Anterior cingulate cortex (tissue), 58 donors: Measurements from ENCODE around the gene EPB41L2.

Source experiments
- DNase-seq, 58 donors: peaks; one replicate each; lab custom pipeline; 2025; lab: John Stamatoyannopoulos, UW

The EPB41L2 gene

DNA sequence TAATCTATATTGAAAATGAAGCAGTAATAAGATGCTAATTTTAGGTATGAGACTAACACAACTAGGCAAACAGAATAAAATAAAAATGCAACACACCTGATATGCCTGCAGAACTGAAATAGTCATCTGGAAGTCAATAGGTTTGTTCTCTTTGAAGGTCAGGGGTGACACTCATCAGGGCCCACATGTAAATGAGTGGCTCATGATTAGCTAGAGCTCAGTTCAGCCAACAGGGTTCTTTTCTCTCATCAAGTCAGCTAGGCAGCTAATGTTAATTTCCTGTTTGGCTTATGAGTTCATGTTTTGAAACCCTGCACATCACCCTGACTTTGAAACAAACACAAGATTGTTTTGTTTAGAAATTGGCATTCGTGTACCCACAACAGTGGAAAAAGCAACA lies 212.0 kb downstream of the EPB41L2 start:
- no peak for DNase-seq

DNA sequence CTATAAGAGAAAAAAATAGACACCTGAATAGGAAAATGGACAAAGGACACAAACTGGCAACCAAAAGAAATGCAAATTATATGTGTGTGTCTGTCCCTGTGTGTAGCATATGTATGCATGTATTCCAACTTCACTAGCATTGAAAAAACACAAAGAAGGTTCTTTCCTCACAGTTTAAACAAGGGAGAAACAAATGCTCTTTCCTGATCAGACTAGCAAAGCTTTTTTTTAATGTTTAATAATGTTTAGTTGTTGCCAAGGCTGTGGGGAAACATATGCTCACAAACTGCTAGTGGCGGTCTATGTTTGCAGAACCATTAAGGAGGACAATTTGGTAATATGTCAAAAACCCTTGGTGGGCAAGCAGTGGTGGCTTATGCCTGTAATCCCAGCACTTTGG lies 213.5 kb downstream of the EPB41L2 start:
- DNase-seq: no peak

DNA sequence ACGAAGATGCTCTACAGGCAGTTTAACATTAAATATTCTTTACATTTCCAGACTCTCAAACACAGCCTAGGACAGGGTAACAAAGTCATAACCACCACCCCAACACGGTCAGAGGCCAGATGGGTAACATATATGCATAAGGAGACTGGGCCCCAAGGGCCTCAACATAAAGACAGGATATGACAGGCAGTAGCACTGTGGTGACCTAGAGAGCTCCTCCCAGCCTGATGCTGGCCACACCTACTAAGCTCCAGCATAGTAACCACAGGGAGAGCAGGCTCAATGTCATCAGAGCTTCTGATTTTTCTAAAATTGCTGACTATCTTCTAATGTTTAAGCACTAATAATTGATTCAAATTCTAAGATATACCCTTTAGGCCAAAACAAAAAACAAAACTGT lies 214.1 kb downstream of the EPB41L2 start:
- DNase-seq: no peak

DNA sequence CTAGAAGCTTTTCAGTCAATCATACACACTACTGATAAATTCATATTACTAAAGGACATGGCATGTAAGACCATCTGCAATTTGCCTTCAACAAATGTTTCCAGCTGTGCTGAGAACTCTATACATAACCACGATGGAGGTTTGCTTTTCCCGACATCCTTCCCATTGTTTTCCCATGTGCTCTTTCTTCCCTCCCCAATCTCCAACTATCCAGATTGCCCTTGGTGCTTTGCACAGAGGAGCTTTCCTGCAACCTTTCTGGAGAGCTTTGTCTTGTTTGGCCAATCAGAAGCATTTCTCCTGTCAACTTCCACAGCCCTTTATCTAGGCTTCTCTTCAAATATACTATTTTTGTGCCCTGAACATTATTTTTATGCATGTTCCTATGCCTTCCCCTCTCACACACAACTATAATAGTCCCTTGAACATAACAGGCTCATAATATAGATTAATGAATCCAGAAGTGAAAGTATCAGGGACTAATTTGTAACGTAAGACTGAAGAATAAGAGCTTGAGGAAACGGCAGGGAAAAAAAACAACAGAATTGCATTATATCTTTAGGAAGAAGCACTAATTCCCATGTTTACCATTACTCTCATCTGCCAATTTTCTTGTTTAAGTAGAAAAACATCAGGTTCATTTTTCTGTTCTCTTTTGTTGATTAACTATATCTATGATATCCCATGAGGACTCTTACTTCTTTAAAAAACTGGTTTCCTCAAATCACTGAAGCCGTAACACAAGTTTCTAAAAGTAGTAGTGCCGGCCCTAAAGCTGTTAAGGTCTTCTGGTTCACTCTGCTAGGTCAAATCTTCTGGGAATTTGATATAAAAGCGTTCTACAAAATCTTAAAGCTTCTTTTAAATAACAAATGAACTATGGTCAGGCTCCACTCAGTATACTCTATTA lies 215.8 kb downstream of the EPB41L2 start:
- no peak for DNase-seq

DNA sequence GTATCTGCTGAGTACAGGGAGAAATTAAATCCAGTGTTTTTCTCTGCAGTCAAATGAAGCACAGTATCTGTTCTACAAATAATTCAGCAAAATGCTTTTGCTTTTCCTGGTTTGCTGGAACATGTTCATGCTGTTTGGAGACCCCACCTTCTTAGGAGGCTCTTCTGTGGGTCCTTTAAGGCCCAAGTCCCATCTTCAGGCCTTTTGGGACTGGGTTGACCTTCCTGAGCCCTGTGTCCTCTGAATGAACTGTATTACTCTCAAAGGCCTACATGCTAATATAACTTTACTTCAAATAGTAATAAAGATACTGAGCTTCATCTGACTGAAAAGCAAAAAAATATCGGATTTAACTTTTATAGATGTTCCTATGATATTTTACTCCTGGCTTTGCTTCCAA lies 216.5 kb downstream of the EPB41L2 start:
- DNase-seq: no peak

DNA sequence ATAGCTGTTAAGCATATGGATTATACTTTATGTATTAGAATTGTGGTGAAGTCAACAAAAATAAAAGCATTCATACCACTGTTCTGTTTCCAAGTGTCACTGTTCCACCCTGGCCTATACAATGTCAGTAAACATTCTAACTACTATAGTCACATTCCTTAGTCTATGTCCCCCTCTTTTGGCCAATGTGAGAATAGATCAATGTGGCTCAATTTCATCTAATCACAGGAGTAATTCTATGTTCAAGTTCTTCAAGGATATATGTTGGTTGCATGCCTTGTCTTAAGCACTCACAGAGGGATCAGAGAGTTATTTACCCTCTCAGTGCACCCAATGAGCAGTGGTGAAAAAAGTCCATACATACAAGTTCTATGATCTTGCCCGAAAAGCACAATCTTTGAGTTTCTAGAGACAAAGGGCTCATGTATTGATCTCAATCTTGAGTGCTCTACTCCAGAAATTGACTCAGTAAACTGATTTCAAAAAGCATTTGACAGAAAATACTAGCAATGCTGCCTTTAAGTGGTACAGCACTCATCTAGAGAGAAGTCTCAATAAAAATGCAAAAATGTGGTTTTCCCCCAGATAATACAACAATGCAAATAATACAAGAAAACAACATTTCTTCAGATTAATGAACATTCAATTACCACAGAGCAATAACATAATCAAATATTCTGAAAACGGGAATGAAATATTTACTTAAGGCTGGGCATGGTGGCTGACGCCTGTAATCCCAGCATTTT lies 219.3 kb downstream of the EPB41L2 start:
- DNase-seq: no peak

DNA sequence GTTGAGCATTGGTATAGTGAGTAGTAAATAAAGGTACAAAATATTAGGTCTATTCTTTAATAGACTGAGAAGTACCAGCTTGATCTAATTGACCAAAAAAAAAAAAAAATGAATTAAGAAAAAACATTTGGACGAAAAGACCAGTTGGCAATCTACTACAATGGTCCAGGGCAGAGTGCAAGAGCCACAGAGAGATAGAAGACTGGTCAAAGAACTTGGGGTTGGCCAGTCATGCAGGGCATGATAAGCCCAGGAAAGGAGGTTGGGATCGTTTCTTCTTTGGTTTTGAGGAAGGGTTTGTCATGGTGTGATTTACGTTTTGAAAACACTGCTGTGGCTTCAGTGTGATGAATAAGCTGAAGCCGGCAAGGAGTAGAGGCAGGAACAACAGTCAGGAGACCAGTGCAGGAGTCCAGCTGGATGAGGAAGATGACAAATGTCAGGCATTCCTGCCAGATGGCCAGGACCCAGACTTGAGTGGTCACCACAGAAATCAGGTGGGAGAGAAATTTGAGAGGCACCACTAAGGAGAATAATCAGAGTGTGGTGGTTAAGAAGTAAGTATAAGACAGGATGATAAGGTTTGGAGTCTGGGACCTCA lies 221.8 kb downstream of the EPB41L2 start:
- DNase-seq: no peak

DNA sequence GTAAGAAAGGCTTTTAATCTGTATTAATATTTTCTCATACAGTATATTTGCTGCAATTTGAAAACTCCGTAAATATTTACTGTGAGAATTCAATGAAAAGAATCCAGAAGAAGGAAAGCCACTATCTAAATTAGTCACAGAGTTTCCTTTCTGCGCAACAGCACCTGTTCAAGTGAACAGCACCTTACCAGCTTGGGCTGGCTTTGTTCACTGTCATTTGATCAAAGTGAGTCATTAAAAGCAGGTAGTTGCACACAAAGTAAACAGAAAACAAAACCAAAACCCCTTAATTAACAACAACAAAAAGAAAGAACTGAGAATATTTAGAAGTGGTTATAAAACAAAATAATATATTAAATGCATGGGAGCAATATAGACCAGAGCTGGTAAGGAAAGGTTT lies 223.0 kb downstream of the EPB41L2 start:
- no peak for DNase-seq

DNA sequence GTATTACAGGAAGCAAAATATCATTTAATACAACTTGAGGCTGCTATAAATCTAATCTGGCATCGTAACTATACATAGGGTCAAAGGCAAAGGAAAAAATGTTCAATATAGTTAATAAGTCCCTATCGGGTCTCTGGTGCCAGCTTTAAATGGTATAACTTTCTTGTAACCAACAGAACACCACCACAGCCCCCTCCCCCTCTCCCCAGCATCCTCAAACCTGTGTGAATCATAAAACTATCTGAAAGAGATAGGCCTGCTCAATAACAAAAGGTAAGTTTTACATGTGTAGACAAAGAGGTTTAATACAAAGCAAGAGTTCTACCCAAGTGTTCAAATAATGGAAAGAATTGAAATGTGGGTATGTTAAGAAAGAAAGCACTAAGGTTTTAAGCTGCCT lies 223.7 kb downstream of the EPB41L2 start:
- DNase-seq: no peak

DNA sequence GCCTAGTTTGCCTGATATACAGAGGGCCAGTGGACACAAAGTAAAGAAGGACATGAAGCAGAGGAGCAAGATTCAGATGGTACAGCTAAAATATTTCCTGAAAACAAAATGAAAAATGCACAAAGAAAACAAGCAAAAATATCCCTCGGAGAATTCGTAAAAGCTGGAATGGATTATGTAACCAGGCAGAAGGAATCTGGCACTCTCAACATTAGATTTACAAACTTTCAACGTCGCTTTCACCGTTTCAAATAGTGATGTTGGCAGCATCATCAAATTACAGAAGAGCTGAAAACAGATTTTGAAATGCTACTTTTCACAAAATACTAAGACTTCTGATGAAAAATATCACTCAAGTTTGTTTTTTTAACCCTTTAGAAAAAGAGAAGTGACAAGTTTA lies 224.1 kb downstream of the EPB41L2 start:
- no peak for DNase-seq

DNA sequence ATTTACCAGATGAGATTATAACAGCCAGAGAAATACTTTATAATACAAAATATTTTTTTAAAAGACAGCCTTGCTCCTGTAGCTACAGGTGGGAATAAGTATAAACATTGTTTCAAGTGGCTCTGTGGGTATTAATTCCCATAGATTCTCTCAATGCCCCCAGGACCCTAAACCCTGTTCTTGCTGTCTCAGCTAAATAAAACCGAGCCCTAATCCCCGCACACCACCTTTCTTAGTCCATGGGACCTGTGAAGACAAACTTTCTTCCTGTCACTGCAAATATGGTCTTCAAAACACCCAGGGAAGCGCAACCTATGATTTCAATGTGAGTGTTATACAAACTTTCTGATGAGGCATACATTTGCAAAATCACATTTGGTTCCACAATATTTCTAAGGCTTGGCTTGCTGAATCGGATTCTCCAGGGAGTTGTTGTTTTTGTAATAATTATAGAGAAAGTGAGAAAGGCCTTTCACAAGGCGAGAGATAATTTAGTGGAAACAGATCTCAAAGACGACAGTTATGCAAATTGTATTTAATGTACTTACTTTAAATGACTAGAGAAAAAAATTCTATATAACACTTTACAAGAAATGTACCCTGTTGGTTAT lies 224.7 kb downstream of the EPB41L2 start:
- no peak for DNase-seq

DNA sequence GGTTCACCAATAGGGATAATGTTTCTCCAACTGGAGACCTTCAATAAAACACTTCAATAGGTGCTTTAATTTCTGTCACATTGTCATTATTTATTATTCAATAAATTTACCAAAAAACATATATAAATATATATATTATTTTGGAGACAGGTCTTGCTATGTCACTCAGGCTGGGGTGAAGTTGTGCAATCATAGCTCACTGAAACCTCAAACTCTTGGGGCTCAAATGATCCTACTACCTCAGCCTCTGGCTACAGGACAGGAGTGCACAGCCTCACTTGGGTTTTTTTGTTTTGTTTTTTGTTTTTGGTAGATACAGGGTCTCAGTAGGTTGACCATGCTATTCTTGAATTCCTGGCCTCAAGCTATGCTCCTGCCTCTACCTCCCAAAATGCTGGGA lies 226.0 kb downstream of the EPB41L2 start:
- no peak for DNase-seq

DNA sequence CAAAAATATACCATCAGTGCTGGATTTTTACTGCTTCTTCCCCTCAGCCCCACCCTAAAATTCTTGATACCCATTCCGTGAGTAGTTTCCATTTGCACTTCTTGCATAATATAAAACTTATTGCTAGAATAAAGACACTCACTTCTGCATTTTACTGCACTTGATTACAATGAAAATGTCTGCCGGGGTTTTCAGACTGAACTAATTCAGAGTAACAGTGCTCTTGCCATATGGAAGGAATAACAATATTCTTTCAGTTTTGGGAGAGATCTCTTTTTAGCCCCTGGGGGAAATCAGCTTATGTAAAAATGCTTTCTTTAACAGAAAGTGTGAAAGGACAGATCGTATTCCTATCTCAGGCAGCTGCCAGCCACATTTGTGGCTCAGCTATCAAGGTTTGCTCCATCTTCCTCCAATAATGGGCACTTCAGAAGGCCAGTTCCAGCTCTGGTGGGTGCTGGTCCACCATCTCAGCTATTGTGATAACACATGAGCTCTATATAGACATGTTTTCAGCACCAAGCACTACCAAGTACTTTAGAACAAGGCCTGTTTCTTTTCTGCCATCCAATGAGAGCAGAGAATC lies 226.9 kb downstream of the EPB41L2 start:
- DNase-seq: peak in 12 of 58 donors; percentile 0 to 14 (median 6)

DNA sequence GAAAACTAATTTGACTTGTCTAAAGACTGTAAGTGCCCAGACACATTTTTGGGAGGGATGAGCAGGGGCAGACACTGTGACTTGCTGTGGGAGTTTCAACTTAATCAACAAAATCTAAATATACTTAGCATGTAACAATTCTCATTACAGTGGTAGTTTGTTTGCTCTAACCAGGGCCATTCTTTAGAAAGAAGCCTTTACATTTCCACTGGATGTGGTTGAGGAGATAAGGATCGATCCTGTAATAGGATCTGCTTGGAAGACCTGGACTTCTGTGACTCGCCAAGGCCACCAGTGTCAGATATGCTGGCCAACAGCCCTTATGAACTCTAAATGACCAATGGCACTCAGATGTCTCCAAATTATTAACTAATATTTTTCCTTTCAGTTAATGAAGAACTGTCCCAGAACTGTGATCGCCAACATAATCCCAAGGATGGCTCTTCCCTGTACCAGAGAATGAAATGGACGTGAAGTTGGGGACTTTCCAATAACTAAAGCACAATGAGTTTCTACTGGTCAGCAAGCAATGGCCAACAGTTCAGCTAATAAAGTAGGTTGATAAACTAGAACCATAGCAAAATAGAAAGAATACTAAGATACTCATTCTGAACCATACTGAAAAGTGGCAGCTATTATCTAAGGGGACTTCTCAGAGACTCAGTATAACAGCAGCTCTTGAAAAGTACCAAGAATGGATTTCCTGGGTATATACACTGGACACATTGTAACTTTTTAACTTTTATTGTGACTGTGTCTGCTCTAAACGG lies 228.4 kb downstream of the EPB41L2 start:
- no peak for DNase-seq

DNA sequence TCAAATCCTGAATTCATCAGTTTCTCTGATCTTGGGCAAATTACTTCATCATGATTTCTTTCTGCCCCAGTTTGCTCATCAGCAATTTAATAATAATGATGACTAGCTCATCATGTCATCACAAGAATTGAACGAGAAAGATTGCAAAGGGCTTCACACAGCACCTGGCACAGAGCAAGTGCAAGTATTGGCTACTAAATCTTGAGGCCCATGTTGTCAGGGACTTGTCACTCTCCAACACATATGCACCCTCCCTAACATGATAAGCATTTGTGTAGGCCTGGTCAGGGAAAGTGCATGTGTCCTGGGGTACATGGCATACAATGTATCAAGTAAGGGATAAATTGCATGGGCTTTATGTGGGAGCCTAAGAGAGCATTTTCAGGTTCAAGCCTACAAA lies 229.5 kb downstream of the EPB41L2 start:
- no peak for DNase-seq

DNA sequence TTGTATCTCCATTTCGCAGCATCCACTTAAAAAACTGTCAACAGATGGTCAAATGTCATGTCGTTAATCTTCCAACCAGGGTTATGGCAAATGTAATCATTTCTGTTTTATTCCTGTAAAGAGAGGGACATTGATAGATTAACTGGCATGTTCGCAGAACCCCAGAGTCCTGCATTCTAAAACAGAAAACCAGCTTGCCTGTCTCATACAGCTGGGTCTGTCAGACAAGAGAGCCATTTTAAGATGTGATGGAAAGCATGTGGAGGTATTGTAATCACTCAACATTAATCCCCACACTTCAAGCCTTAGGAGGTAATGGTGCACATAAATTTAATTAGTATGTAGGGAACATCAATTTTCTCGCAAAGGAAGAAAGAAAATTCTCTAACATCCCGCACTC lies 231.4 kb downstream of the EPB41L2 start:
- no peak for DNase-seq

DNA sequence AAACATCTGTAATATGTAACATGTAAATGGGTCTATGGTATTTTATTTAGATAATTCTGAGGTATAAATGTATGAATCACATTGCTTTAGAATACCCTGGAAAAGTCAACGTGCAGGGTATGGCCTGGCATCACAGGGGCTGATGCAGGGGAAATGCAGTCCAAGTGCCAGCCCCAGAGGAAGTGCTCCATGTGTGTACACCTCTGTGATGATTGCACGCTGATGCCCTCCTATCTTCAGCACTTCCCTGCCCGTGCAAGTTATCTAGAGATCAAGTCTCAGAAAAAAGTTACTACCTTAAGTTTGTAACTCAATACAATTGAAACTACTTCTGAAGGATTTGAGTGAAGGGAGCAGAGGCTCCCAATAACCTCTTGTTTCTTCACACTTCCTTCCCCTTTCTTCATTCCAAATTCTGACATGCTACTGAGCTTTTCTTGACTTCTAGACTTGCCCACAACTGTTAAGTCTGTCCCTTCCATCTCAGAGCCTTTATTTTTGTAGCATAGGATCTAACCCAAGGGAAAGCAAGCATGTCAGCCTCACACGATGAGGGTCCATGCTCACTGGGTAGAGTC lies 233.6 kb downstream of the EPB41L2 start:
- DNase-seq: no peak

DNA sequence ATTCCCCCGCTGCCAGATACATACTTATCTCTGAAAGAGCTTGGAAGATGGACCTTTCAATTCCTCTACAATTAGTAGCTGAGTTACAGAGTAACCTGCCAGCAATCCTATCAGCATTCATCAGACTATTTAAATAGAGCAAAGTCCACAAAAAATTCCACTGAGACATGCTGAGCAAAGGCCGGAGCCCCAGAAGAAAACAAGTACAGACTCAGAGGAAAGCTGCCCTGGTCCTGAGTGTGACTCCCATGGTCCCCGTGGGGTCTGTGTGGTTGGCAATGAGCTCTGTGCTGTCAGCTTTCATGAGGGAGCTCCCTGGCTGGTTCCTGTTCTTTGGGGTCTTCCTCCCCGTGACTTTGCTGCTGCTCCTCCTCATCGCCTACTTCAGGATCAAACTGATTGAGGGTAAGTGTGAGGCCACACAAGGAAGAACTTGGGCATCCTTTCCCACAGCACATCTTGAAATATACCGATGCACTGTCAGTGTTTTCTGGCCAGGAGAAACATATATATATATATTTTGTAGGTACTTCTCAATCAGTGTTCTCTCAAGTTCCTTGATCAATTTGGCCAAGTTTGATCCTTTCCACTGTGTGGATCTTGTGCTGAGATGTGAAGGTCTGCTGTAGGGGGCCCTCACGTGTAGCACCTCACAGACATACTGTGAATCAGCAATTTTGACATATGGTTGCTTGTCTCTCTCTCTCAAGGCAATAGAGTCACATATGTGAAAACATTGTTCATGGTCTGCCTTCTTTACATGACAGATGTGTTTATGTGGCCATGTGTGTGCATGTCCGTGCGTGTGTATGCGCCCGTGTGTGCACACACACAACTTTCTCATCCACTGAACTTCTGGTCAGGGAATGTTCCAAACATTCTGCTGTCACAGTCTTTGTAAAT lies 235.5 kb downstream of the EPB41L2 start, which contains the start of gene SMLR1:
Gene SMLR1, plus strand, starts transcription at position 160 of the 903 bp plus-strand sequence. Its CDS starts 8 bp downstream, at position 168.
- DNase-seq: no peak
